ENCODE measurements around the gene EPHA1.

The EPHA1 gene

GRCh38 chr7:143382126-143382790 is 26.4 kb downstream of the EPHA1 start:
- DNase-seq = no peak
- intact Hi-C loops (cut with DNase I) = no loop called here

- intact Hi-C loops (cut with DNase I) = no loop called here
- DNase-seq = peak; percentile 49 to 86 (median 73)
These were observed 27.1 kb downstream of the EPHA1 start for GRCh38 chr7:143381427-143382125.

GRCh38 chr7:143380646-143381426 is 27.8 kb downstream of the EPHA1 start, which contains the start of gene ZYX:
Gene ZYX (plus strand): TSS chr7:143381345. CDS start chr7:143381572, 227 bp downstream.
- intact Hi-C loops (cut with DNase I) = no loop called here
- peak; percentile 69 to 93 (median 84) for DNase-seq

GRCh38 chr7:143380260-143380645 is 28.4 kb downstream of the EPHA1 start:
- intact Hi-C loops (cut with DNase I) = no loop called here
- DNase-seq = peak; percentile 72 to 95 (median 88)

GRCh38 chr7:143379611-143380259 is 28.9 kb downstream of the EPHA1 start:
- intact Hi-C loops (cut with DNase I) = no loop called here
- no peak for DNase-seq

GRCh38 chr7:143376396-143376795 is 32.3 kb downstream of the EPHA1 start:
- intact Hi-C loops (cut with DNase I) = no loop called here
- no peak for DNase-seq

- no peak for DNase-seq
- intact Hi-C loops (cut with DNase I) = no loop called here
These were observed 33.2 kb downstream of the EPHA1 start for GRCh38 chr7:143375298-143376034.

GRCh38 chr7:143374561-143374960 is 34.1 kb downstream of the EPHA1 start:
- DNase-seq = no peak
- intact Hi-C loops (cut with DNase I) = no loop called here

- intact Hi-C loops (cut with DNase I) = no loop called here
- no peak for DNase-seq
These were observed 35.3 kb downstream of the EPHA1 start for GRCh38 chr7:143373255-143373794.

- DNase-seq = peak; percentile 69 to 97 (median 88)
- intact Hi-C loops (cut with DNase I) = no loop called here
These were observed 36.6 kb downstream of the EPHA1 start for GRCh38 chr7:143372070-143372469.

- intact Hi-C loops (cut with DNase I) = no loop called here
- DNase-seq = no peak
These were observed 38.7 kb downstream of the EPHA1 start for GRCh38 chr7:143369678-143370651.

GRCh38 chr7:143368387-143368786 is 40.3 kb downstream of the EPHA1 start:
- DNase-seq = no peak
- intact Hi-C loops (cut with DNase I) = no loop called here

GRCh38 chr7:143367972-143368371 is 40.7 kb downstream of the EPHA1 start:
- intact Hi-C loops (cut with DNase I) = no loop called here
- DNase-seq = no peak

GRCh38 chr7:143363016-143363937 is 45.4 kb downstream of the EPHA1 start:
- peak in 1 of 42 donors; percentile 34 for DNase-seq
- intact Hi-C loops (cut with DNase I) = no loop called here

- DNase-seq = peak in 38 of 42 donors; percentile 37 to 86 (median 72)
- intact Hi-C loops (cut with DNase I) = no loop called here
These were observed 46.3 kb downstream of the EPHA1 start, which contains the start of gene FAM131B for GRCh38 chr7:143362131-143363015. Gene FAM131B (minus strand): TSS chr7:143362713. CDS start chr7:143362603, 110 bp downstream.
